GM18508 (cell line): Measurements from ENCODE around the gene LYPD8.

ENCODE experiments used
- ATAC-seq: cut with Tn5 transposase; IDR thresholded peaks from one replicate; pipeline ENCODE4 v1.9.1; 2021; ENCODE audit warnings: moderate number of reproducible peaks; ENCODE audit not compliant: insufficient read depth, unreplicated experiment

LYPD8 gene

DNA sequence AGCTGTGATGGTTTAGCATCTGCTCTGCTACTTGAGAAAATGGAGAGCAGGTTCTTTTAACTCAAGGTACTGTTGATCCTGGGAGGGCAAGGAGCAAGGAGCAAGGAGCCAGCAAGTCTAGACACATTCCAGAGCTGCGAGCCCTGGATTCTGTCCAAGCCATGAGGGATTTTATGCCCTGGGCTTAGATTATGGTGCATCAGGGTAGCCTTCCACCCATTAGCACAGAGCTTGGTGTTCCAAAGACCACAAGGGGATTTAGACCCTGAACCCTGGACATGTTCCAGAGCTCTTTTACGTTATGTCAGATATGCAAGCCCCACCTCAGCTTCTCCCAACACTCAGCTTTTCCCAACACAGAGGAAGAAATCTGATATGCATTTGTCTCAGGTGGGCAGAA lies 51.0 kb downstream of the LYPD8 start:
- no peak for ATAC-seq

DNA sequence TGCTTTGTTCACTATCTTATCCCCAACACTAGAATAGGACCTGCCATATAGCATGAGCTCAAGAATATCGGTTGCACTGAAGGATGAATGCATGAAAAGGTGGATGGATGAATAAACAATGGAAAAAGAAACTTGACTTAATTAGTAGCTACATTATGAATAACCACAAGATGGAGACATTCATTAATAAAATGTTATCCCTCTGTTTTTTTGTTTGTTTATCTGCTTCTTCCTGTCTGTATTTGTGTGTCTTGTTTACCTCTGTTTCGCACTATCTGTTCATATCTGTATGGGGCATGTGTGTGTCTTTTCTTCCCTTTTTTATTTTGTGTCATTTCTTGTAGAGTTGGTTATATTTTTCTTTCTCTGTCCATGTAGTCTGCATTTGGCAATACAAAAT lies 51.9 kb downstream of the LYPD8 start:
- ATAC-seq = no peak

DNA sequence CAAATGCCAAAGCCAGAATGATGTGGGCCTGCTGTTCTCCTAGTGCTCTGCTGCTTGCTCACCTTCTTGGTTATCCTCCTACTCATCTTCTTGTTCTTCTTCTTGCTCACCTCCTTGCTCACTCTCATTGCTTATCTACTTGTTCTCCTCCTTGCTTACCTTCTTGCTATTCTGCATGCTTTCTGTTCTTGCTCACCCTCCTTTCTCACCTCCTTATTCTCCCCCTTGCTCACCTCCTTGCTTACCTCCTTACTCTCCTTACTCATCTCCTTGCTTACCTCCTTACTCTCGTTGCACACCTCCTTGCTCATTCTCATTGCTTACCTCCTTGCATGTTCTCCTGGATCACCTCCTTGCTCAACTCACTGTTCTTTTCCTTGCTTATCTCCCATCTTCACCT lies 52.8 kb downstream of the LYPD8 start, which contains the start of gene OR14I1:
OR14I1 (minus strand) TSS at position 53 of the 400 bp plus-strand sequence.
- no peak for ATAC-seq

DNA sequence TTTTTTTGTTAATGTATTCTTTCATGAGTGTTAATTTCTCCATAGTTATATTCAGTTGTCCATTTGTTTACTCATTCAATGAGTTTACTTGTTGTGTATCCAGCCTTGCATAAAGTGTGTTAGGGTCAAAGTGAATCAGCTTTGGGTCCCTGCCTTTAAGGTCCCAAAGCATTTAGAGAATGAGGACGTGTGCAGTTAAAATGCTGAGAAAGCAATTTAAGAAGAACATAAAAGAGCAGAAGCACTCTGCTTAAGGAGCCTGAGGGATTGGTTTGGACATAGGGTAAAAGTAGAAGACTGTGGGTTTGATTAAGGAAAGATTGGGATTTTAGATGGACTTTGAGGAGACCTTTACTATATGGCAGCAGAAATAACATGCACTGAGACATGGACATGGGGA lies 56.5 kb downstream of the LYPD8 start:
- ATAC-seq = no peak

DNA sequence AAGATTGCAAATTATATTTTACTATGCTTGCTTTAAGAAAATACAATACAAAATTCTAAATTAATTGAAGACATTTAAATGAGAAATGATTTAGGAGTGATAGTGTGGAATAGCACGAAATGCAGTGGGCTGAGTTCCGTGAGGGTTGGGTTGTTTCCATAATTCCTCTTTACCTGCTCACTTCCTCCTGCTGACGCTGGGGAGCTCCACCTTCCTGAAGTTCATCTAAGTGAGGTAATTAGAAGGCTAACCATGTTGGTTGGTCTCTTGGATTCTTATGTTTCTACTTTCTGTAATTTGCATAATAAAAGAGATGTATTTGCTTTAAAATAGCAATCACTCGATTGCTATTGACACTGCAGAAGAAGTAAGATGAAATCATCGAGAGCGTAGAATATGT lies 57.7 kb downstream of the LYPD8 start:
- no peak for ATAC-seq

DNA sequence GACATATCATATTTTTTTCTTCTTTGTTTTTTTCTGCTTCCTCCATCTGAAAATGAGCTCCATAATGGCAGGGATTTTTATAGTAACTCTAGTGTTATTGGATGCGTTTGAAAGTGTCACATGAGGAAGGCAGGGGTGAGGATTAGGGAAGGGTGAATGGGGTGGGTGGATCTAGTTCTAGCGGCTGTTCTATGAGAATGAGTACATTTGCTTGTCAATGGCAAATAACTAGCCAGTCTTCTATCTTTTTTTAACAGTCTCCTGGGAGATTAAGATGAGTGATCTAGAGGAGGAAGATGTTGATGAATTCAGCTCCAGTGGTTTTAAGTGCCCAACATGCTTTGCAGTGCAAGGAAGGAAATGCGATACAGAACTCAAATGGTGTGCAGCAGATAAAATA lies 58.8 kb downstream of the LYPD8 start:
- no peak for ATAC-seq

DNA sequence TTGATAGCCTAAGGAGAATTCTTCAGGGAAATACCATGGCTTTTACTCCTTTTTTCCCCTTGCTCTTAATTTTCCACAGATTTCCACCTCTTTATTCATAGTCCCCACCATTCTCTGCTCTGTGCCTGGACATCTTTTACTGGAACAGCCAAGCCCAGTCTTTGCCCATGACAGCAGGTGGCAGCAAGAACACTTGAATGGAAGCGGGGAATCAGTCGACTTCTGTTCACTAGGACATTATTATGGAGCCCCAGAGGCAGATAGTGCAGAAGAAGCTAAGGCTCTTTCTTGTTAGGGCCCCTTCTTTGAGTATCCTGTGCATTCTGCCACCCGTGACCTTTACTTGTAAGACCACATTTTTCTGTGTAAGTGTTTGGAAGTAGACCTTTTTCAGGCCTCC lies 59.3 kb downstream of the LYPD8 start:
- no peak for ATAC-seq

DNA sequence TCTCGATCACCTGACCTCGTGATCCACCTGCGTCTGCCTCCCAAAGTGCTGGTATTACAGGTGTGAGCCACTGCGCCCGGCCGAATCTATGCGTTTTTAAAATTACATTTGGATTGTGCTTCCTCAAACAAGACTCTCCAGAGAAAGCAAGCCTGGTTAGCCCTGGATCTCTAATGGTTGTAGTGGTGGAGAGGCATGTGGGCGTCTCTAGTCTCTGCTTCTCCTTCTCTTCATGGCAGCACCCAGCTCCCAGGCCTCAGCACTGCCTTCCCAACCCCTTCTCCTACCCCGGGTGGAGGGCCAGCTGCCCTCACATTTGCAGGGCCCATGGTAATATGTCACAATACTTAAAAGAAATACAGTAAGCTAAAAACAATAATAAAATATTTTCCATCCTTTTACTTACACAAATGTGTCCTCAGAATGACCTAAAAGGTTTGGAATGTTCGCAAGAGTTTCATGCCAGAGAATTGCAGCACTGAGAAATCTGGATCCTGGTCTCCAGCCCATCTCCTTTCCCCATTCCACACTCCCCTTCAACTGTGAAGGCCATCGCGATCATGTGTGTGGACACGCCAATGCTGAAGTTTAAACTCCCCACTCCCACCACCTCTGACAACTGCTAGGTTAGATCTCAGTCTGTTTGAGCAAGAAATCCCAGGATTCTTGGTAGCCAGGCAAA lies 60.0 kb downstream of the LYPD8 start:
- no peak for ATAC-seq

DNA sequence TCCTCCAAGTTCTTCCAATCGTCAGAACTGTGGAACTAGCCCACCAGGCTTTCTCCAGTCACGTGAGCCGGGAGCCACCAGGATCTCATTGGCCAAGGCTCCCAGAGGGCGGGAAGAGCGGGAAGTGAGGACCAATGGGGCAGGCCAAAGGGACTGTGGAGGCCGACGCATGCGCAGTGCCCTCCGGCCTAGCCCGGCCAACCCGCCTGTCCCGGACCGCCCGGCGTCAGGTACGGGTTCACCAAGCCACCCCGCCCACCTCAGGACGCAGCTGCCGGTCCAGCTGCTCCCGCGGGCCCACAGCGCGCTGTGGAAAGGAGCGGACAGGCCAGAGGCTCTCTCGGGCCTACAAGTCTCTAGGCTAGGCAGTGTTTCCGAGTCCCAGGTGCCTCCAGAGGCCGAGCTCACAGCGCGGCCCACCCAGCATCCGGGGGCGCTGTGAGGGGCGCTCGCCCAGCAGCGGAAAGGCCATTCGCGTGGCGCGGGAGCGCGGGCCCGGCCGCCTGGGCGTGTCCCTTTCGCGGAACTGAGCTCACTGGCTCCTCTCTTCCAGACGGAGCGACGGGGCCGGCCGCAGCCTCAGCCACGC lies 63.9 kb downstream of the LYPD8 start:
- ATAC-seq = no peak
